H9 (cell line): ENCODE data around the gene SMYD5. TPM values are rescaled to one million over a fixed set of nuclear protein-coding genes. Genes with fewer than 3 reads are reported as not detected.

Source experiments
- DNase-seq: peaks from one replicate; pipeline ENCODE4 v3.0.0-alpha.2; 2017
- H2AFZ ChIP-seq: one replicate; pipeline ENCODE4 v1.6.1; 2013; ENCODE audit warnings: mild to moderate bottlenecking, low read length, control low read depth, moderate library complexity
- H2AK5ac ChIP-seq: 2 replicates; pipeline ENCODE4 v1.6.1; 2013; ENCODE audit warnings: low read length, control low read depth, mixed read lengths; ENCODE audit not compliant: insufficient read length
- H2BK120ac ChIP-seq: one replicate; pipeline ENCODE4 v1.6.1; 2013; ENCODE audit warnings: low read depth, mild to moderate bottlenecking, low read length, control low read depth, inconsistent platforms; ENCODE audit not compliant: poor library complexity, severe bottlenecking
- H2BK12ac ChIP-seq: 2 replicates; pipeline ENCODE4 v1.6.1; 2013; ENCODE audit warnings: low read length, control low read depth, mixed read lengths, low read depth; ENCODE audit not compliant: insufficient read length
- H2BK15ac ChIP-seq: 2 replicates; pipeline ENCODE4 v1.6.1; 2013; ENCODE audit warnings: low read depth, low read length, control low read depth
- H2BK20ac ChIP-seq: one replicate; pipeline ENCODE4 v1.6.1; 2013; ENCODE audit warnings: low read depth, mild to moderate bottlenecking, low read length, control low read depth, inconsistent platforms; ENCODE audit not compliant: poor library complexity, severe bottlenecking
- H2BK5ac ChIP-seq: 2 replicates; pipeline ENCODE4 v1.6.1; 2013; ENCODE audit warnings: low read length, control low read depth, mixed read lengths; ENCODE audit not compliant: insufficient read length
- H3K14ac ChIP-seq: 2 replicates; pipeline ENCODE4 v1.6.1; 2013; ENCODE audit warnings: low read length, control low read depth; ENCODE audit not compliant: insufficient read depth
- H3K18ac ChIP-seq: 2 replicates; pipeline ENCODE4 v1.6.1; 2013; ENCODE audit warnings: low read depth, mild to moderate bottlenecking, mixed read lengths, low read length, control low read depth; ENCODE audit not compliant: insufficient read length
- H3K23ac ChIP-seq: 2 replicates; pipeline ENCODE4 v1.6.1; 2013; ENCODE audit warnings: low read length, control low read depth, mixed read lengths, low read depth; ENCODE audit not compliant: insufficient read length
- H3K23me2 ChIP-seq: 2 replicates; pipeline ENCODE4 v1.6.1; 2013; ENCODE audit warnings: low read depth, mild to moderate bottlenecking, mixed read lengths, low read length, control low read depth; ENCODE audit not compliant: insufficient read length, poor library complexity, severe bottlenecking
- H3K27ac ChIP-seq: 2 replicates; pipeline ENCODE4 v1.5.1; 2013; ENCODE audit warnings: low read length, control low read depth, mixed read lengths, low read depth; ENCODE audit not compliant: insufficient read length
- H3K27me3 ChIP-seq: 2 replicates; pipeline ENCODE4 v1.6.1; 2013; ENCODE audit warnings: low read length, control low read depth, inconsistent platforms; ENCODE audit not compliant: insufficient read depth
- H3K4ac ChIP-seq: 2 replicates; pipeline ENCODE4 v1.6.1; 2013; ENCODE audit warnings: low read depth, mild to moderate bottlenecking, control low read depth, inconsistent platforms, low read length, moderate library complexity
- H3K4me1 ChIP-seq: 2 replicates; pipeline ENCODE4 v1.6.1; 2013; ENCODE audit warnings: low read length, control low read depth, inconsistent platforms; ENCODE audit not compliant: insufficient read depth
- H3K4me2 ChIP-seq: 2 replicates; pipeline ENCODE4 v1.6.1; 2013; ENCODE audit warnings: low read length, control low read depth, mixed read lengths; ENCODE audit not compliant: insufficient read length, insufficient read depth
- H3K56ac ChIP-seq: 2 replicates; pipeline ENCODE4 v1.6.1; 2013; ENCODE audit warnings: low read depth, mild to moderate bottlenecking, mixed read lengths, low read length, control low read depth; ENCODE audit not compliant: insufficient read length
- H3K79me1 ChIP-seq: 2 replicates; pipeline ENCODE4 v1.6.1; 2013; ENCODE audit warnings: low read depth, mild to moderate bottlenecking, moderate library complexity, low read length, control low read depth, inconsistent platforms; ENCODE audit not compliant: insufficient read depth, poor library complexity, severe bottlenecking
- H3K79me2 ChIP-seq: 2 replicates; pipeline ENCODE4 v1.6.1; 2013; ENCODE audit warnings: low read length, control low read depth, inconsistent platforms; ENCODE audit not compliant: insufficient read depth
- H3K9ac ChIP-seq: 2 replicates; pipeline ENCODE4 v1.6.1; 2013; ENCODE audit warnings: low read length, control low read depth, mixed read lengths; ENCODE audit not compliant: insufficient read length; ENCODE audit errors: extremely low read depth
- H3K9me3 ChIP-seq: one replicate; pipeline ENCODE4 v1.6.1; 2013; ENCODE audit warnings: low read depth, low read length, inconsistent platforms; ENCODE audit not compliant: control insufficient read depth
- H3T11ph ChIP-seq: one replicate; pipeline ENCODE4 v1.6.1; 2013; ENCODE audit warnings: mild to moderate bottlenecking, low read length, control low read depth, inconsistent platforms
- H4K20me1 ChIP-seq: one replicate; pipeline ENCODE4 v1.6.1; 2013; ENCODE audit not compliant: control insufficient read depth, insufficient read length, insufficient read depth
- H4K5ac ChIP-seq: 2 replicates; pipeline ENCODE4 v1.6.1; 2013; ENCODE audit warnings: low read depth, mild to moderate bottlenecking, mixed read lengths, low read length, control low read depth; ENCODE audit not compliant: insufficient read length
- H4K8ac ChIP-seq: replicated peaks from 2 replicates; pipeline ENCODE4 v1.6.1; 2013; ENCODE audit warnings: low read length, control low read depth, mixed read lengths, low read depth; ENCODE audit not compliant: insufficient read length
- H4K91ac ChIP-seq: 2 replicates; pipeline ENCODE4 v1.6.1; 2013; ENCODE audit warnings: low read depth, mild to moderate bottlenecking, moderate library complexity, mixed read lengths, low read length, control low read depth; ENCODE audit not compliant: insufficient read length
- H3K27ac Mint-ChIP-seq, 3 experiments: 2 replicates in 2 of 3; 3 replicates in 1 of 3; pipeline ENCODE4 v1.8.0; 2020 to 2021; ENCODE audit warnings: mixed read lengths in 3 of 3, mild to moderate bottlenecking in 1 of 3, moderate library complexity in 1 of 3
- H3K27me3 Mint-ChIP-seq: 2 replicates; pipeline ENCODE4 v1.8.0; 2021; ENCODE audit warnings: low read depth, mild to moderate bottlenecking, moderate library complexity, mixed read lengths
- H3K36me3 Mint-ChIP-seq, 3 experiments: 2 replicates in 2 of 3; 3 replicates in 1 of 3; pipeline ENCODE4 v1.8.0; 2020 to 2021; ENCODE audit warnings: low read depth in 3 of 3, mixed read lengths in 3 of 3; ENCODE audit not compliant: insufficient read depth in 1 of 3
- H3K4me1 Mint-ChIP-seq, 2 experiments: 2 replicates each; pipeline ENCODE4 v1.8.0; 2020; ENCODE audit warnings: mixed read lengths in 2 of 2
- H3K4me3 Mint-ChIP-seq, 2 experiments: 2 replicates in 1 of 2; 3 replicates in 1 of 2; pipeline ENCODE4 v1.8.0; 2020 to 2021; ENCODE audit warnings: mild to moderate bottlenecking in 2 of 2, mixed read lengths in 2 of 2, moderate library complexity in 1 of 2
- H3K9me3 Mint-ChIP-seq, 2 experiments: 2 replicates in 1 of 2; 3 replicates in 1 of 2; pipeline ENCODE4 v1.8.0; 2020; ENCODE audit warnings: mild to moderate bottlenecking in 2 of 2, mixed read lengths in 2 of 2, moderate library complexity in 1 of 2
- CTCF ChIP-seq: fragments of 200-600 bp; sonication (generic); conservative IDR thresholded peaks from 3 replicates; pipeline ENCODE4 v1.8.0; 2021; ENCODE audit warnings: antibody characterized with exemption, mild to moderate bottlenecking
- WGBS: extraction: QIAGEN DNeasy Blood & Tissue Kit; methylation state at CpG from one replicate; pipeline ENCODE4 v1.1.7; 2013; ENCODE audit warnings: missing lambda C conversion rate, low lambda C conversion rate, mixed read lengths; ENCODE audit not compliant: insufficient read length; ENCODE audit errors: extremely low coverage; 5-methylcytosine and 5-hydroxymethylcytosine counted together
- total RNA-seq: library from RNA; stranded (reverse); gene quantifications from 2 replicates; pipeline ENCODE4 v1.2.1, GENCODE V29; 2021

The SMYD5 gene
- total RNA-seq, 1 experiment from 2014 or later = 45.2 TPM

- Histone ChIP-seq H2BK120ac (no peak overlapping the region), H2BK20ac (no peak overlapping the region), H3K4me2 (peak overlapping the region; percentile 45), H3K14ac (0 out of 2 replicates have a peak overlapping the region, but pooled peaks have one; percentile 16), H3K79me1 (no peaks in the 10 kb centered on the region), H4K5ac (no peak overlapping the region), H2BK12ac (no peak overlapping the region), H3K27me3 (peaks cover 13% of the 10 kb centered on the region; the same call in 1 of the 2 replicates), H3K23me2 (peaks cover 6% of the 10 kb centered on the region), H3K4me1 (no peaks in the 10 kb centered on the region), H3K79me2 (no peaks in the 10 kb centered on the region), H4K20me1 (no peaks in the 10 kb centered on the region), H2AFZ (no peak overlapping the region), H2BK15ac (no peak overlapping the region), H3K18ac (no peak overlapping the region), H3T11ph (no peak overlapping the region), H4K91ac (no peak overlapping the region), H3K9me3 (no peaks in the 10 kb centered on the region), H2AK5ac (no peak overlapping the region), H3K56ac (no peak overlapping the region), H3K9ac (no peak overlapping the region), H4K8ac (no peak overlapping the region), H3K27ac (no peak overlapping the region), H2BK5ac (no peak overlapping the region), H3K4ac (no peak overlapping the region), H3K23ac (no peak overlapping the region)
- WGBS = no CpG with 5 or more reads among the region's 44 CpGs
- Mint-ChIP-seq H3K9me3 (peaks cover 8% of the 10 kb centered on the region in 2 experiments; a peak in 3 of 5 replicates), H3K36me3 (peaks cover 0 to 4% (median 0%) of the 10 kb centered on the region in 3 experiments; a peak in 1 of 7 replicates), H3K4me1 (peaks cover 10 to 13% of the 10 kb centered on the region in 2 experiments), H3K27me3 (peaks cover 73% of the 10 kb centered on the region), H3K27ac (no peak overlapping the region), H3K4me3 (peak overlapping the region; percentile 56 to 73)
- DNase-seq = peak; percentile 53
- no peak for TF ChIP-seq CTCF
These were observed 10.9 kb upstream of the SMYD5 start for GRCh38 chr2:73203055-73203681.
